NB4 (cell line): ENCODE data around the gene TENT4B.

Experiments
- DNase-seq: peaks from one replicate; pipeline ENCODE4 v3.0.0; 2010; ENCODE audit warnings: low read depth
- H3K4me3 ChIP-seq: one replicate; pipeline ENCODE4 v1.5.1; 2011; ENCODE audit warnings: mild to moderate bottlenecking, low read depth, low read length, moderate library complexity
- CTCF ChIP-seq: IDR thresholded peaks from one replicate; pipeline ENCODE4 v1.5.1; 2012; ENCODE audit warnings: low read depth, low read length
- MAX ChIP-seq: IDR thresholded peaks from 2 replicates; pipeline ENCODE4 v1.6.1; 2011; ENCODE audit warnings: low read depth, low read length
- MYC ChIP-seq: IDR thresholded peaks from 2 replicates; pipeline ENCODE4 v1.6.1; 2011; ENCODE audit warnings: low read depth, low read length
- POLR2A ChIP-seq: IDR thresholded peaks from 2 replicates; pipeline ENCODE4 v1.6.1; 2011; ENCODE audit warnings: mild to moderate bottlenecking; ENCODE audit not compliant: insufficient read length; ENCODE audit errors: extremely low read depth

Gene TENT4B

GRCh38 chr16:50152807-50153595, at the start of gene TENT4B:
TSS of gene TENT4B (plus strand) at chr16:50153306. CDS start at chr16:50153622, 316 bp downstream.
- H3K4me3 ChIP-seq, result peak within 1 kb of the TSS; percentile 76
- TF ChIP-seq MAX (peak; percentile 50; the same call in 1 of the 2 replicates), MYC (peak; percentile 72), CTCF (no peak), POLR2A (peak; percentile 86)
- DNase-seq, result peak; percentile 92

- DNase-seq, result peak; percentile 35
- no peak overlapping the region for H3K4me3 ChIP-seq
- TF ChIP-seq MYC, result no peak
- TF ChIP-seq CTCF, result no peak
- TF ChIP-seq POLR2A, result no peak
- no peak for TF ChIP-seq MAX
These were observed 49.3 kb upstream of the TENT4B start for GRCh38 chr16:50103764-50104163.

GRCh38 chr16:50114357-50115129, 38.6 kb upstream of the TENT4B start:
- H3K4me3 ChIP-seq, result no peak overlapping the region
- no peak for DNase-seq
- no peak for TF ChIP-seq MAX
- no peak for TF ChIP-seq CTCF
- TF ChIP-seq POLR2A, result no peak
- TF ChIP-seq MYC, result no peak

- no peak overlapping the region for H3K4me3 ChIP-seq
- no peak for DNase-seq
- TF ChIP-seq MAX, result no peak
These were observed 32.4 kb upstream of the TENT4B start for GRCh38 chr16:50120711-50121110.

- TF ChIP-seq MAX (no peak), POLR2A (no peak), MYC (no peak), CTCF (no peak)
- H3K4me3 ChIP-seq, result no peak overlapping the region
- peak; percentile 14 for DNase-seq
These were observed 31.8 kb upstream of the TENT4B start for GRCh38 chr16:50121278-50121677.
